Psoas muscle (tissue), 8 donors: ENCODE results near the gene TLR10. TPM values are rescaled to one million over a fixed set of nuclear protein-coding genes. Genes with fewer than 3 reads are reported as not detected.

Experiments used
- ATAC-seq, 4 donors: fragments of 200-7000 bp; cut with Tn5 transposase; one replicate each; pipeline ENCODE4 v1.9.1; 2020; ENCODE audit warnings: moderate library complexity in 3 of 4, mild to moderate bottlenecking in 2 of 4
- DNase-seq, 2 donors: peaks; one replicate each; pipeline ENCODE4 v3.0.0-alpha.2; 2020
- H3K27ac ChIP-seq: fragments of 200-600 bp; one replicate; pipeline ENCODE4 v1.8.0; 2022
- H3K27me3 ChIP-seq, 3 donors: fragments of 200-600 bp in 1 of 3; one replicate each; pipeline versions ENCODE4 v1.6.1 to v1.8.0; 2013 to 2022; ENCODE audit warnings: low read length in 2 of 3, mild to moderate bottlenecking in 2 of 3, moderate library complexity in 1 of 3; ENCODE audit not compliant: insufficient read depth in 3 of 3
- H3K36me3 ChIP-seq, 2 donors: fragments of 200-600 bp in 1 of 2; one replicate each; pipeline versions ENCODE4 v1.6.1 to v1.8.0; 2013 to 2022; ENCODE audit warnings: low read depth in 1 of 2, mild to moderate bottlenecking in 1 of 2, moderate library complexity in 1 of 2; ENCODE audit not compliant: insufficient read depth in 1 of 2
- H3K4me1 ChIP-seq: fragments of 200-600 bp; one replicate; pipeline ENCODE4 v1.8.0; 2022
- H3K4me3 ChIP-seq: fragments of 200-600 bp; one replicate; pipeline ENCODE4 v1.8.0; 2022; ENCODE audit warnings: mild to moderate bottlenecking
- H3K9me3 ChIP-seq: fragments of 200-600 bp; one replicate; pipeline ENCODE4 v1.8.0; 2022
- CTCF ChIP-seq: fragments of 200-600 bp; IDR thresholded peaks from one replicate; pipeline ENCODE4 v1.8.0; 2022; ENCODE audit warnings: antibody characterized with exemption
- WGBS, 3 donors: extraction: QIAGEN DNeasy Blood & Tissue Kit; methylation state at CpG; one replicate each; pipeline versions ENCODE4 v1.1.6 to v1.1.7; 2013; 5-methylcytosine and 5-hydroxymethylcytosine counted together
- intact Hi-C, 2 donors: fragments of 100-400 bp; cut with DNase I; formaldehyde crosslinking; loops; one replicate each; pipeline versions ENCODE4 v1.11.0 to v1.14.2; 2022
- polyA plus RNA-seq, 3 donors: library from polyadenylated mRNA; stranded (reverse); fragments of 200-250 nt; gene quantifications; one replicate each; pipeline ENCODE4 v1.2.3, GENCODE V29; 2013
- total RNA-seq, 4 donors: library from RNA; stranded (reverse); fragmentation: NEBNext Ultra II Directional in 2 of 4; extraction: Animal tissue kit (Norgen Biotek cat#: 25700) in 2 of 4; gene quantifications; one replicate each; pipeline versions ENCODE4 v1.2.1 to v1.2.4, GENCODE V29; 2021 to 2023
- donor health status: healthy with polysubstance abuse.
- donor health status: DM: no; HTN: no; CAD: no; lungs with moderate emphysema.
- donor health status: Bipolar disorder and iron deficiency.
- donor health status: healthy.
- donor health status: DM: yes; HTN: yes; CAD: no.
- donor health status: DM: no; HTN: no; CAD: no.
- donor health status: DM: no; HTN: no; CAD: no.
- donor health status: DM: yes; HTN: yes; CAD: no.

The TLR10 gene
- total and polyA plus RNA-seq, 7 donors, result 0.01 to 0.17 (median 0.11) TPM; not detected in 2

GRCh38 chr4:38733663-38734062 lies 49.1 kb downstream of the TLR10 start:
- Histone ChIP-seq H3K27me3 (no peaks in the 10 kb centered on the region), H3K27ac (no peak overlapping the region), H3K36me3 (no peaks in the 10 kb centered on the region), H3K9me3 (no peaks in the 10 kb centered on the region), H3K4me1 (no peaks in the 10 kb centered on the region), H3K4me3 (no peak overlapping the region)
- TF ChIP-seq CTCF, result no peak
- no peak for ATAC-seq
- no peak for DNase-seq
- intact Hi-C loops, result loop anchor here (5.0 kb wide), 3 partner anchors 416 to 656 kb away; no protein-coding TSS in a partner anchor
- WGBS, 3 donors, result 97% methylated on average over 2 of the region's 2 CpGs

- ATAC-seq (peak; percentile 77 to 87 (median 83)), DNase-seq (peak; percentile 80 to 87)
- Histone ChIP-seq H3K9me3 (no peaks in the 10 kb centered on the region), H3K27me3 (no peaks in the 10 kb centered on the region), H3K27ac (no peak overlapping the region), H3K36me3 (no peaks in the 10 kb centered on the region), H3K4me1 (no peaks in the 10 kb centered on the region), H3K4me3 (no peak overlapping the region)
- intact Hi-C loops, result loop anchor here (1.0 to 5.0 kb wide), 5 partner anchors 414 to 668 kb away; no protein-coding TSS in a partner anchor
- WGBS, 3 donors, result 38 to 52% (median 47%) methylated on average over 23 of the region's 23 CpGs
- TF ChIP-seq CTCF, result peak; percentile 96
These were observed 51.8 kb downstream of the TLR10 start for GRCh38 chr4:38730830-38731646.

GRCh38 chr4:38730493-38730829 lies 52.3 kb downstream of the TLR10 start:
- WGBS, 3 donors, result 97 to 100% (median 98%) methylated on average over 4 of the region's 4 CpGs
- no peak for TF ChIP-seq CTCF
- DNase-seq (no peak), ATAC-seq (no peak)
- H3K27me3 ChIP-seq, result no peaks in the 10 kb centered on the region
- no peaks in the 10 kb centered on the region for H3K4me1 ChIP-seq
- H3K4me3 ChIP-seq, result no peak overlapping the region
- no peaks in the 10 kb centered on the region for H3K36me3 ChIP-seq
- no peak overlapping the region for H3K27ac ChIP-seq
- H3K9me3 ChIP-seq, result no peaks in the 10 kb centered on the region
- intact Hi-C loops, result loop anchor here (2.0 to 5.0 kb wide), 4 partner anchors 413 to 668 kb away; no protein-coding TSS in a partner anchor

GRCh38 chr4:38728631-38729141 lies 54.1 kb downstream of the TLR10 start:
- Histone ChIP-seq H3K36me3 (no peaks in the 10 kb centered on the region), H3K27me3 (no peaks in the 10 kb centered on the region), H3K4me1 (no peaks in the 10 kb centered on the region), H3K9me3 (no peaks in the 10 kb centered on the region), H3K4me3 (no peak overlapping the region), H3K27ac (no peak overlapping the region)
- WGBS, 3 donors, result 44 to 68% (median 57%) methylated on average over 4 of the region's 4 CpGs
- ATAC-seq (no peak), DNase-seq (no peak)
- intact Hi-C loops, result no loop called here
- TF ChIP-seq CTCF, result no peak
